Osteoblast (primary cell): ENCODE results near the gene MSH3. TPM values are rescaled to one million over a fixed set of nuclear protein-coding genes. Genes with fewer than 3 reads are reported as not detected.

Experiments
- DNase-seq: peaks from one replicate; pipeline ENCODE4 v3.0.0; 2011; ENCODE audit warnings: low spot score, mixed read lengths; ENCODE audit not compliant: insufficient read length; ENCODE audit errors: missing footprints
- H2AFZ ChIP-seq: 2 replicates; pipeline ENCODE4 v1.6.0; 2011; ENCODE audit warnings: mild to moderate bottlenecking, low read length
- H3K27ac ChIP-seq: 2 replicates; pipeline ENCODE4 v1.5.1; 2011; ENCODE audit warnings: mild to moderate bottlenecking, low read depth, low read length, moderate library complexity
- H3K27me3 ChIP-seq: 2 replicates; pipeline ENCODE4 v1.6.0; 2012; ENCODE audit warnings: mild to moderate bottlenecking, control low read depth, inconsistent platforms, low read length, moderate library complexity; ENCODE audit not compliant: insufficient read depth
- H3K36me3 ChIP-seq: 2 replicates; pipeline ENCODE4 v1.5.1; 2011; ENCODE audit warnings: mild to moderate bottlenecking, low read length, control low read depth, moderate library complexity; ENCODE audit not compliant: insufficient read depth
- H3K4me1 ChIP-seq: 2 replicates; pipeline ENCODE4 v1.5.1; 2011; ENCODE audit warnings: mild to moderate bottlenecking, low read length, control low read depth, moderate library complexity; ENCODE audit not compliant: insufficient read depth
- H3K4me2 ChIP-seq: 2 replicates; pipeline ENCODE4 v1.6.0; 2011; ENCODE audit warnings: mild to moderate bottlenecking, low read length; ENCODE audit not compliant: insufficient read depth
- H3K4me3 ChIP-seq: fragments of 200-600 bp; sonication (generic); 3 replicates; pipeline ENCODE4 v1.5.1; 2012; ENCODE audit warnings: mild to moderate bottlenecking, low read length, inconsistent platforms; ENCODE audit not compliant: insufficient read depth
- H3K79me2 ChIP-seq: 2 replicates; pipeline ENCODE4 v1.6.0; 2012; ENCODE audit warnings: mild to moderate bottlenecking, low read length, control low read depth, inconsistent platforms; ENCODE audit not compliant: insufficient read depth
- H3K9me3 ChIP-seq: 2 replicates; pipeline ENCODE4 v1.5.1; 2011; ENCODE audit warnings: low read depth, low read length, control low read depth
- H4K20me1 ChIP-seq: 2 replicates; pipeline ENCODE4 v1.6.0; 2012; ENCODE audit warnings: mild to moderate bottlenecking, low read length, control low read depth; ENCODE audit not compliant: insufficient read depth
- CTCF ChIP-seq: IDR thresholded peaks from 2 replicates; pipeline ENCODE4 v1.5.1; 2011; ENCODE audit warnings: mild to moderate bottlenecking, low read depth, low read length, moderate library complexity; ENCODE audit errors: extremely low read depth
- total RNA-seq: library from RNA; depleted of rRNA; stranded (reverse); fragments of >200 nt; gene quantifications from 2 replicates; pipeline ENCODE4 v1.2.3, GENCODE V29; 2012

Gene MSH3
- total RNA-seq, 1 donor = 21.7 TPM

- no peaks in the 10 kb centered on the region for H3K27me3 ChIP-seq
- H3K27ac ChIP-seq = no peak overlapping the region
- H3K4me1 ChIP-seq = peaks cover 12% of the 10 kb centered on the region
- H2AFZ ChIP-seq = no peak overlapping the region
- H4K20me1 ChIP-seq = no peaks in the 10 kb centered on the region
- peaks cover 39% of the 10 kb centered on the region for H3K79me2 ChIP-seq
- H3K36me3 ChIP-seq = peaks cover 33% of the 10 kb centered on the region
- no peaks in the 10 kb centered on the region for H3K9me3 ChIP-seq
- no peak overlapping the region for H3K4me3 ChIP-seq
- DNase-seq = no peak
- no peak overlapping the region for H3K4me2 ChIP-seq
- no peak for TF ChIP-seq CTCF
These were observed 7.7 kb downstream of the MSH3 start for GRCh38 chr5:80662108-80662507.

- Histone ChIP-seq H3K79me2 (peaks cover 39% of the 10 kb centered on the region), H3K4me3 (no peak overlapping the region), H3K36me3 (peaks cover 24% of the 10 kb centered on the region), H3K4me1 (peaks cover 3% of the 10 kb centered on the region), H2AFZ (no peak overlapping the region), H3K4me2 (no peak overlapping the region), H3K27me3 (no peaks in the 10 kb centered on the region), H4K20me1 (no peaks in the 10 kb centered on the region), H3K27ac (no peak overlapping the region), H3K9me3 (no peaks in the 10 kb centered on the region)
- DNase-seq = no peak
- TF ChIP-seq CTCF = no peak
These were observed 10.6 kb downstream of the MSH3 start for GRCh38 chr5:80665057-80665456.

- H3K79me2 ChIP-seq = peaks cover 22% of the 10 kb centered on the region
- no peak for DNase-seq
- no peak overlapping the region for H2AFZ ChIP-seq
- H3K4me1 ChIP-seq = no peaks in the 10 kb centered on the region
- H4K20me1 ChIP-seq = no peaks in the 10 kb centered on the region
- peaks cover 14% of the 10 kb centered on the region for H3K36me3 ChIP-seq
- no peak for TF ChIP-seq CTCF
- H3K27me3 ChIP-seq = no peaks in the 10 kb centered on the region
- H3K9me3 ChIP-seq = no peaks in the 10 kb centered on the region
- H3K27ac ChIP-seq = no peak overlapping the region
- no peak overlapping the region for H3K4me3 ChIP-seq
- no peak overlapping the region for H3K4me2 ChIP-seq
These were observed 12.9 kb downstream of the MSH3 start for GRCh38 chr5:80667384-80667783.

- Histone ChIP-seq H3K36me3 (peaks cover 23% of the 10 kb centered on the region), H3K4me1 (no peaks in the 10 kb centered on the region), H4K20me1 (no peaks in the 10 kb centered on the region), H2AFZ (no peak overlapping the region), H3K4me3 (no peak overlapping the region), H3K4me2 (no peak overlapping the region), H3K27ac (no peak overlapping the region), H3K9me3 (no peaks in the 10 kb centered on the region), H3K79me2 (peaks cover 15% of the 10 kb centered on the region), H3K27me3 (no peaks in the 10 kb centered on the region)
- TF ChIP-seq CTCF = no peak
- no peak for DNase-seq
These were observed 13.8 kb downstream of the MSH3 start for GRCh38 chr5:80668016-80668969.
